ENCODE data around the gene TYW3.
"Not testable (repeated sequence)": the region's sequence is repeated elsewhere in the genome, so short reads cannot be mapped to it uniquely, and the experiment has no call there.

The TYW3 gene

GRCh38 chr1:74731399-74732052 lies 1.4 kb upstream of the TYW3 start:
- DNase-seq, result no peak

GRCh38 chr1:74732071-74732946 lies 643 bp upstream of the TYW3 start:
- DNase-seq, result not testable (repeated sequence)

GRCh38 chr1:74733604-74734484 lies 892 bp downstream of the TYW3 start:
- peak; percentile 81 for DNase-seq

- no peak for DNase-seq
Observed at GRCh38 chr1:74737333-74737732, 4.4 kb downstream of the TYW3 start.

- not testable (repeated sequence) for DNase-seq
Observed at GRCh38 chr1:74740307-74740980, 7.5 kb downstream of the TYW3 start.

- DNase-seq, result not testable (repeated sequence)
Observed at GRCh38 chr1:74745247-74745646, 12.3 kb downstream of the TYW3 start.

- DNase-seq, result no peak
Observed at GRCh38 chr1:74748960-74749359, 16.0 kb downstream of the TYW3 start.

GRCh38 chr1:74753104-74753503 lies 20.2 kb downstream of the TYW3 start:
- DNase-seq, result no peak

GRCh38 chr1:74755475-74755874 lies 22.5 kb downstream of the TYW3 start:
- no peak for DNase-seq

GRCh38 chr1:74756650-74757049 lies 23.7 kb downstream of the TYW3 start:
- not testable (repeated sequence) for DNase-seq

- DNase-seq, result no peak
Observed at GRCh38 chr1:74763807-74764206, 30.9 kb downstream of the TYW3 start.

GRCh38 chr1:74766579-74766978 lies 33.6 kb downstream of the TYW3 start:
- no peak for DNase-seq

- no peak for DNase-seq
Observed at GRCh38 chr1:74767490-74767889, 34.5 kb downstream of the TYW3 start.

GRCh38 chr1:74771913-74772515 lies 39.1 kb downstream of the TYW3 start:
- peak; percentile 74 for DNase-seq

- DNase-seq, result no peak
Observed at GRCh38 chr1:74772945-74773344, 40.0 kb downstream of the TYW3 start.

- no peak for DNase-seq
Observed at GRCh38 chr1:74773582-74773981, 40.6 kb downstream of the TYW3 start.

- no peak for DNase-seq
Observed at GRCh38 chr1:74775735-74776134, 42.8 kb downstream of the TYW3 start.

- no peak for DNase-seq
Observed at GRCh38 chr1:74777525-74777924, 44.6 kb downstream of the TYW3 start.

- no peak for DNase-seq
Observed at GRCh38 chr1:74779750-74780149, 46.8 kb downstream of the TYW3 start.

- no peak for DNase-seq
Observed at GRCh38 chr1:74780594-74780993, 47.6 kb downstream of the TYW3 start.

GRCh38 chr1:74785944-74786343 lies 53.0 kb downstream of the TYW3 start:
- DNase-seq, result no peak

GRCh38 chr1:74790453-74790852 lies 57.5 kb downstream of the TYW3 start:
- no peak for DNase-seq

All from DMS79 treated with DMSO at 0.1 percent for 48 hours (cell line).